ENCODE data around the gene ISL1.

DNA sequence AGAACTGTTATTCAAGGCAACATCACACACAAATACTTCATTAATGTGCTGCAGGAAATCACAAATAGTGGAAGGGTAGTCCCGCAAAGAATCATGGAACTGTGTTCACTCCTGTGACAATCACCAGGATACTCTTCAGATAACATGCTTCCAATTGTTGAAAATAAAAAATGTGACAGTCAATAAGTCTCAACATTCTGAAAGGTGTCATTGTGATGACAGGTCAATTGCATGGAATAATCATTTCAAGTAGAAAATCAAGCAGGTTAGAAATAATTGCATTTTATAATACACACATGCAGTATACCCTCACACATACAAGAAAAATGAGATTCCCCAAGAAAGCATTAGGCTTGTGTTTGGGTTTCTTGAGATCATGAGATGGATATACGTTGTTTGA, 46.4 kb upstream of the ISL1 start:
- TF ChIP-seq CTCF (IDR thresholded peaks at IDR 0.05) (no peak), POLR2A (IDR thresholded peaks at IDR 0.05) (no peak), EP300 (IDR thresholded peaks at IDR 0.05) (no peak)
